Brain pericyte (primary cell): ENCODE results near the gene TCP11L1.
A peak's percentile ranks its signal among the peaks of the same experiment; 100 is the strongest.

Experiments used
- DNase-seq: peaks from one replicate; pipeline ENCODE4 v3.0.0-alpha.2; 2012; ENCODE audit warnings: low read depth, low spot score

The TCP11L1 gene, protein sequence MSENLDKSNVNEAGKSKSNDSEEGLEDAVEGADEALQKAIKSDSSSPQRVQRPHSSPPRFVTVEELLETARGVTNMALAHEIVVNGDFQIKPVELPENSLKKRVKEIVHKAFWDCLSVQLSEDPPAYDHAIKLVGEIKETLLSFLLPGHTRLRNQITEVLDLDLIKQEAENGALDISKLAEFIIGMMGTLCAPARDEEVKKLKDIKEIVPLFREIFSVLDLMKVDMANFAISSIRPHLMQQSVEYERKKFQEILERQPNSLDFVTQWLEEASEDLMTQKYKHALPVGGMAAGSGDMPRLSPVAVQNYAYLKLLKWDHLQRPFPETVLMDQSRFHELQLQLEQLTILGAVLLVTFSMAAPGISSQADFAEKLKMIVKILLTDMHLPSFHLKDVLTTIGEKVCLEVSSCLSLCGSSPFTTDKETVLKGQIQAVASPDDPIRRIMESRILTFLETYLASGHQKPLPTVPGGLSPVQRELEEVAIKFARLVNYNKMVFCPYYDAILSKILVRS

DNA sequence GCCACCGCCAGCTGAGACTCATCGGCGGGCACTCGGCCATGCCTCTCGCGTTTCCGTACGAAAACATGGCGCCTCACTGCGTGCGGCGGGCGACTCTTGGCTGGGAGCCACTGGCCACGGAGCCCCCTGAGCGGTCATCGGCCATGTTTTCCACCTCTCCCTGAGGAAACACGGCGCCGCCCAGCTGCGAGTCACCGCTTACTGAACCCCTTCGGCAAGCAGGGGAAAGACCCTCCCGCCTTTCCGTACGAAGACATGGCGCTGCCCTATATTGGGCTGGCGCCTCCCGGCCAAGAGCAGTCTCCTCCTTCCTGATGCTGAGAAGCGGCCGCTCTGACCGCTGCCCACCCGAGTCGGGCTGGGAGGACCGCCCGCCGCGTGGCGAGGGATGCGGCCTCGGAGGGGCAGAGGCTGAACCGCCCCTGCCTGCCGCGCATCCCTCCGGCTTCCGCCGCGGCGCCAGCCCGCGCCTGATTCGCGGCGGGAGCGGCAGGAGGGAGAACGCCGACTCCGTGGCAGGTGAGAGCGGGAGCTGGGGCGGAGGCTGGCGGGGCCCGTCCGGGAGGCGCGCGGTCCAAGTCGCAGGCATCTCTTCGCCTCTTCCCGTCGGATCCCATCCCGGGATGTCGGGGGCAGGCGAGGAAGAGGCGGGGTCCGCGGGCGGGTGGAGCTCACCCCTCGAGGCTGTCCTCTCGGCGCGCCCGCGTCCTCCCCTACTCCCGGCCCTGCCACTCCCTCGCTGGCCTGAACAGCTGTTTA, at the start of gene TCP11L1:
Gene TCP11L1 (plus strand): TSS at position 299 of the 759 bp plus-strand sequence. CDS start 4,202 bp downstream, outside the sequence.
- DNase-seq: peak; percentile 93

DNA sequence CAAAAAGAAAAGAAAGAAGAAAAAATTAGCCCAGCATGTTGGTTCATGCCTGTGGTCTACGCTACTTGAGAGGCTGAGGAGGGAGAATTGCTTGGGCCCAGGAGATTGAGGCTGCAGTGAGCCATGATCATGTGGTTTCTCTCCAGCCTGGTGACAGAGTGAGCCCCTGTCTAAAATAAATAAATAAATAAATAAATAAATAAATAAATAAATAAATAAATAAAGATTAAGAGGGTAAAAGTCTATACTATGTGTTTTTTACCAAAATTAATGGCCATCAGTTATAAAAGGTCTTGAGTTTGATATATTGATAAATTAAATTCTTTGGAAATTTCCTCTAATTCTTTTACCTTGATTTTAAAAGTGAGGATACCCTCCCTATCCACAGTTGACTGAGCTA, 48.9 kb upstream of the TCP11L1 start:
- no peak for DNase-seq

DNA sequence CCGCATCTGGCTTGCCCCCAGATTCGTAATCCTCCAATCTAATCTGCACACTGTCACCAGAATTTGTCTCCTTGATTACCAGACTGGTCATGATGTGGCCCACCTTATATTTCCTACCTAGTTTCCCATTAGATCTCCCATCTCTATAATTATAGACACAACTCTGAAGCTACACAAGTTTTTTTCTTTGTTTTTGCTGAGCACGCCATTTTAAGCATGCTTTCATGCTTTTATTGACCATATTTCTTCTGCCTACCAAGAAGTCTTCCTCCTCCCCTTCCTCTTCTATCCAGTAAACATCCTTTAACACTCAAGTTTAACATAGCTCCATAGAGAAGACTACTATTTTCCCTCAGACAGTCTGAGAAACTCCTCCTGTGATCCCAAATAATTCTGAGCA, 47.9 kb upstream of the TCP11L1 start:
- DNase-seq: no peak

DNA sequence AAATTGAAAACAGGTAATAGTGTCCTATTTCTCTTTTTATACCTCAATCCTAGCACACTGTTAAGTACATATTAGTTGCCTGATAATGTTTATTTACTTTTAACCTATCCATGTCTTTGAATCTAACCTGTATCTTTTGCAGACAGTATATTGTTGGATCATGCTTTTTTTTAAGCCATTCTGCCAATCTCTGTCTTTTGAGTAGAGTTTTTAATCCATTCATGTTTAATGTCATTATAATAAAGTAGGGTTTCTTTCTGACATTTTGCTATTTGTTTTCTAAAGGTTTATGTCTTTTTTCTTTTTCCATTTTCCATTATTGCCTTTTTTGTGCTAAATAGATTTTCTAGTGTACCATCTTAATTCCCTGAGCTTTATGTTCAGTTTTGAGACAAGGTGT, 47.5 kb upstream of the TCP11L1 start:
- DNase-seq: no peak

DNA sequence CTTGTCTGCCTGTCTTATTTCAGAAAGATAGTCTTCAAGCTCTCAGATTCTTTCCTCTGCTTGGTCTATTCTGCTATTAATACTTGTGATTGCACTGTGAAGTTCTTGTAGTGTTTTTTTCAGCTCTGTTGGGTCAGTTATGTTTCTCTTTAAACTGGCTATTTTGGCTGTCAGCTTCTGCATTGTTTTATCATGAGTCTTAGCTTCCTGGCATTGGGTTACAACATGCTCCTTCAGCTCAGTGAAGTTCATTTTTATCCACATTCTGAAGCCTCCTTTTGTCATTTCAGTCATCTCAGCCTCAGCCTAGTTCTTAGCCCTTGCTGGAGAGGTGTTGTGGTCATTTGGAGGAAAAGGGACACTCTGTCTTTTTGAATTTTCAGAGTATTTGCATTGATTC, 39.2 kb upstream of the TCP11L1 start:
- no peak for DNase-seq

DNA sequence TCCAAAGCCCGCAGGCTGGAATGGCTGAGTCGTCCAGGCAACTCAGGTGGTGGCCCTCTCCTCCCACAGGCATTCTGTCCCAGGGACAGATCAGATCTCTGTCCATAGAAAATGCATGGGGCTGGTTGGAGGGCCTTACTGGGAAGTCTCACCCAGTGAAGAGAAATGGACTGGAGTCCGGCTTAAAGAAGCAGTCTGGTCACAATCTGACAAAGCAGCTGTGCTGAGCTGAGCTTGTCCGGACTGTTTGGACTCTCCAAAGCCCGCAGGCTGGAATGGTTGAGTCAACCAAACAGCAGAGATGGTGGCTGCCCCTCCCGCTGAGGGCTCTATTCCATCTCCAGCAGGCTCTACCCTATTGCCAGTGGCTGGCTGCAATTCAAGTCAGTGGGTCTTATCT, 38.1 kb upstream of the TCP11L1 start:
- no peak for DNase-seq

DNA sequence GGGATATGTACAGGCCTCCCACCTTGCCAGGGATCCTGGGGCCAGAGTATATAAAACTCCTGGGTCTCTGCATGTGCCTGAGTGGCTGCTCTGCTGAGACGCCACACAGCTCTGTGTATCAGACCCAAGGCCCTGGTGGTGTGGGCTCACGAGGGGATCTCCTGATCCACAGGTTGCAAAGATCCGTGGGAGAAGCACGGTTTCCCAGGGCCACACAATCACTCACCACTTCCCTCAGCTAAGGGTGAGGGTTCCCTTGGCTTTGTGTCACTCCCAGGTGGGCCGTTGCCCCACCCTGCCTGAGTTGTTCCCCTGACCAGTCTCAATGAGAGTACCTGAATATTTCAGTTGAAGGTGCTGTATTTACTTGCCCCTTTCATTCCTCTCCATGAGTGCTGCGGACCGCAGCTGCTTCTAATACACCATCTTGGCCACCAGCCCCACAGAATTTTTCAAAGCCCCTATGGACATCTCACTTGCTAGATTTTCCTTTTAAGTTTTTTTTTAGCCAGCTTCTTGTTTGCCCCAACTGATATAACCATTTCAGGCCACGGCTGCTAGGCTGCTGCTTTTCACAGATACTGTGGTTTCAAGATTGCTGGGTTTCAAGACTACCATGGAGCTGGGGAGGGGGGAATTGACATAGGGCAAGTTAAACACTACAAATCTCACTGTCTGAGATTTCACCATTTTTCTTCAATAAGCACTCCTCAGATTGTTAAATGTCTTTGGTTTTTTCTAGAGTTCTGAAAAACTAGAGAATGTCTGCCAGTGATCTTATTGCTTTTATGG, 37.4 kb upstream of the TCP11L1 start:
- DNase-seq: no peak

DNA sequence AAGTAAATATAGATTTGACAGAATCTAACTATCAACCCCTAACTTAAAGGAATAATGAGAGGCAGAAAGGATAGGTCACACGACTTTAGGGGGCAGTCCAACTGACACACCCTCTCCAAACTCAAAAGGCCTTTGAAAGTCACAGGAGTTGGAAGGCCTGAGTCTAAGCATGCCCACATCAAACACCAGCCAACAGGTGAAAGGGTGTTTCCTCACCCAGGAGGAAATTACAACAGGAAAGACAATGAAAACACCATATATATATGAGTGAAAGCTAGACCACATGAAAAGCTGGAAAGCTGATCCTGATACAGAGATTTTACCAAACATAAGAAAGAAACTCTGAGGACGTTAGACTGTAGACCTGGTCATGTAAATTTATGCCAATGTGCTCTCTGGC, 34.2 kb upstream of the TCP11L1 start:
- no peak for DNase-seq

DNA sequence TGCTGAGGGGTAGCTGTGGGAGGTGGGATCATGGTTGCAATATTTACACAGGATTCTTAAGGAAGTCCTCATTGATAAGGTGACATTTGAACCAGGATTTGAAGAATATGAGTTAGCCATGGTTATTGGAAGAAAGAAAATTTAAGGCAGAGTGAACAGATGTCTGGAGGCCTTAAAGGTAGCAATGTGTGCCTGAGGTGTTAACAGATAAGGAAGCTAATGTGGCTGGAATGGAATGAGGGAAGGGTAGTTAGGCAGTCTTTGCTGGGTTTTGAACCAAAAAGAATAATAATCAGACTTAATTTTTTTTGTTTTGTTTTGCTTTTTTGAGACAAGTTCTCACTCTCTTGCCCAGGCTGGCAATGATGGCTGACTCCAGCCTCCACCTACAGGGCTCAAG, 33.4 kb upstream of the TCP11L1 start:
- DNase-seq: no peak

DNA sequence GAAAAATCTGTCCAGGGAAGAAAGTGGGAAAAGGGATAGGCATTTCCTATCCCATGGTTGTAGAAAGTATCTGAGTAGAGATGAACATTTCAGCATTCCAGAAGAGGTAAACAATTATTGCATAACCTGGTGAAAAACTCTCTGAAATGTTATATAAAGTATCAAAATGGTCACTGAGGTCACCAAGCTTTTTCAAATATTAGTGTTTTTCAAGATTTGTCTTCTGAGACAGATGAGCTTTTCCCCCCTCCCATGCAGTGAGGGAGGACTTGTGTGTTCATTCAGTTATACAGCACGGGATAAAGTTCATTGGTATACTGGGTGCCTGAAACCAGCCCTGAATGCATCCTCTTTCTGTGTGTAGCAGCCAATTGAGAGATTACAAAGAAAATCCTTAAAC, 25.6 kb upstream of the TCP11L1 start:
- no peak for DNase-seq

DNA sequence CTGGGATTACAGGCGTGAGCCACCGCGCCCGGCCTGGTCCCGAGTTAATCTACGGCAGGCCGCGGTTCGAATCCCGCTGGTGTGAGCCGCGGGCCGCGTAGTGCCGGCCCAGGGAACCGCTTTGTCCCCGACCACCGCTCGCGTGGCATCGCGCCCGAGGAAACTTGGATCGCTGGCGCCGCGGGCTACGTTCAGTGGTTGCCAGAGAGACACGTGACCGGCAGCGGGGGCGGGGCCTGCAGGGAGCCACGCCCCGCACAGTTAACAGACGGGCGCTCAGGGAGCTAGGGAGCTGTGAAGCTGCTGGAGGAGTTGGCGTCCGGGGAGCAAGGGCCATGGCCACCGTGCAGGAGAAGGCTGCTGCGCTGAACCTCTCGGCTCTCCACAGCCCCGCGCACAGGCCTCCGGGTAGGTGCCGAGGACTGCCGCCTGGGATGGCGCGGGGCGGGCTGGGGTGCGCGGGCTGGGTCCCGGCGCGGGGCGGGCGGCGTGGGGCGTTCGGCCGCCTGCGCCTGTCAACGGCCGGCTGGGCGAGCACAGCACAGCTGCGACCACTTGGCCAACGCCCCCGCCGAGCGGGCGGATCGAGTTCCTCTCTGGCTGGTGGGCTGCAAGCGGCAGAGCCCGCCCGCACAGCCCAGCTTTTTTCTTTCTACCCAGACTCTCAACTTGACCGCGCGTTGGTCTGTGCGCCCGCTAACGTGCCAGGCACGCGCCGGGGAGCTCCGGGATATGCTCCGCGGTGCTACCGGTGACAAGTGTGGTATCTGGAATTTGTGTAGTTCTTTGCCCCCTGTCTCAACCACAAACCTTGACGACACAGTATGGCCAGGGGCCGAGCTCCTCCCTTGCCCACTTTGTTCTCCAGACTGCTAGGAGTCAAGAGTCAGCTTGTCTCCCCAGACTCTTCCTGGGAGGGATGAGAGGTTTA, 23.5 kb upstream of the TCP11L1 start, which contains the start of gene DEPDC7:
Gene DEPDC7 (plus strand): TSS at position 258 of the 931 bp plus-strand sequence. CDS start 78 bp downstream, at position 336.
- peak; percentile 57 for DNase-seq

DNA sequence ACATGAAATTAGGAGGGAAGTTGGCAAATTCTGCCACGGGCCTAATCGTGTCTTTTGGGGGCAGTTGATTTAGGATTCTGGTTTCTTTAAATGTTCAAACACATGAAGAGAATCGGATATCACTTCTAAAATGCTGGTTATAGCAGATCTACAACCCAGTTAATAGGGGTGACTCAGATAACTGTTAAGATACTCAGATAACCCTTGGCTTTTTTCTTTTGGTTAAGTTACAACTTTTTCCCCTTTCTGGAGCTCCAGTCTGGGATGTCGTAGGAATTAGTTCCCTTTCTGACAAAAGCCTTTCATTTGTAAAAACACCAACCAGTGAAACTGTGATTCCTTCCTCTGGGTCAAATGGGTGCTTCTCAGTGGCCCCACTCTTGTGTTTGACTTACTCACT, 22.7 kb upstream of the TCP11L1 start:
- no peak for DNase-seq

DNA sequence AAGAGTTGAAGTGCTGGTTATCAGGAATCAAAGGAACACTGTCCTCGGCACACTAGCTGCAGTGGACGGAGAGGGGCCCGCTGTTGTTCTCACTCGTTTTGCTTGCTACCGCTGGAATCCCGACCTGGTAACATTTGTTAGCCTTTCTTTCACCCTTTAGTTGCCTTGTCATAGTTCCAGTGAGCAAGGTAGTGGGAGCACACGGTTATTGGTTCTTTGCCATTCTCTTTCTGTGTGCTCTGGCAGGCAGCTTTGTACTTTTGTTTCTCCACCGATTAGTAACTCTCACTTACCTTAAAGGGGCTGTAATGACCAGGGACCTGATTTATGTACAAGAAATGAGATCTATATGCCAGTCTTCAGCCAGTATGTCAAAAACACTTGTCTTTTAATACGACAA, 21.9 kb upstream of the TCP11L1 start:
- no peak for DNase-seq

DNA sequence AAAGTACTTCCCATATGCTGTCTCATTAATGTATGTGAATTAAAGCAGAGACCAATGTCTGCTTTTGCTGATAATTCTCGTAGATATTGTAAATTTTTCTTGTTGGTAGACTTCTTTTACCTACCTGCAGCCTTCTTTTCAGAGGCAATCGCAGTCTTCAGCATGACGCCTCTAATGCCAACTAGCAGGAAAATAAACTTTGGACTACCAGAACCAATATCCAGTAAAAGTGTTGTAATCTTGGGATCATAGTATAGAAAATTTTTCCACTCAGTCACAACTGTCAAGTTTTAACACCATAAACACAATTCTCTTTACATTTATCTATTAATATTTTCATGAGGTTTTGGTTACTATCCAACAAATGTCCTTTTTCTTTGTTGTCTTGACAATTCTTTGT, 21.4 kb upstream of the TCP11L1 start:
- DNase-seq: no peak

DNA sequence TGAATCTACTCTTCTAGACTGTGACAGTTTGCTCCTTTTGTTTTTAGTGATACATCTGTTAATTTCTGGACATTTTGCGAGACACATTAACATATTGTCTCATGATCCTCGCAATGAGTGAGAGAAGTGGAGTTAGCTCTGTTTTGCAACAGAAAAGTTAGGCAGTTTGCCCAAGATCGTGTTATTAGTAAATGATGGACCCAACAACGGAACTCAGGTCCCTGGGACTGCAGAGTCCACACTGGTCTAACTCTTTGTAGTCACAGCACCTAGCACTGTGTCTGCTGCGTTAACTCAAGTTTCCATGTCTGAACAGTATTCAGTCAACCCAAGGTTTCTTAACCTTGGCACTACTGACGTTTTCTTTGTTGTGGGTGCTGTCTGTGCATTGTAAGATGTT, 20.5 kb upstream of the TCP11L1 start:
- DNase-seq: no peak

DNA sequence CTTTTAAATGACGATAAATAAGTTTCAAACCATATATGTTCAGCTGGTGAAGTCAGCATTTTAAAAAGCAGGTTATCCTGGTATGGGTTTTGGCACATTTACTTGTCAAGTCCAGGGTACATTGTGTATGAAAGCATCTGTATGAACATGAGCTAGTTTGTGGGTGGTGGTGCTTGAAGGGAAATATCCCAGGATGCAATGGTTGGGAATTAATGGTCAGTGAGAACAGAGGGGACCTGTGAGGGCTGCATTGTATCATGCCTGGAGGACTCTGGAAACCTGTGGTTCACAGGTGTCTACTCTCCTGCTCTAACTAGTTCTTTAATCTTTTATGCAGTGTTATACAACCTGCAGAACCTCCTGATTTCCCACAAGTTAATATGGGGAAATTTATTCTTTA, 17.9 kb upstream of the TCP11L1 start:
- no peak for DNase-seq

DNA sequence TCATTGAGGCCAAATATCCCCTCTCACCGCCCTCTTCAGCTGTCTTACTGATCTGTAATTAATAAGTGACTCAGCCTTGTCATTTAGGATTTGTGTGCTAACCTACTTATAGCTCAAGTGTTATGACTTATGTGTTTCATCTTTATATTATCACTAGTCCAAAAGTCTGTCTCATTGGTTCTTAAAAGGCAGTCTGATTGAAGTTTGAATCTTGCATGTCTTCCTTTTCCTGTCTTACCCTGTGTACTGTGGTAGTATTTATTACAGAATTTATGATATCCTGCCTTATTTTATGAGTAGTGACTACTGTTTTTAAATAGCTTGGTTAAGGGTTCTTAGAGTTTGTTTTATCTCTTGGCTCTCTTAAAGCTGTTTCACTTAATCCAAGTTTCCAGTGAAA, 17.4 kb upstream of the TCP11L1 start:
- DNase-seq: no peak

DNA sequence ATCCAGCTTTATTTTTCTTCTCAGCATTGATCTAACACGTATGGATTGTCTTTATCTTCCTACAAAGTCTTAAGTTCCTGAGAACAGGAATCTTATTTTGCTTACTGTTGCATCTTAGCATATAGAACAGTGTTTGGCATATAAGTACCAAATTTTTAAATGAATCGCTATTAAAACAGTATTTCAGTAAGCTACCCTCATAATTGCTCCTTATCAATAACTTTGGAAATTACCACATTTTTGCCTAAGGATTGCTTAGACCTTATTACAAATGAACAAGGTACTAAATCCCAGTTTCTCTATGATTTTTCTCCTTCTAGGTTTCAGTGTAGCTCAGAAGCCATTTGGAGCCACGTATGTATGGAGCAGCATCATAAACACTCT, 14.0 kb upstream of the TCP11L1 start:
- DNase-seq: no peak

DNA sequence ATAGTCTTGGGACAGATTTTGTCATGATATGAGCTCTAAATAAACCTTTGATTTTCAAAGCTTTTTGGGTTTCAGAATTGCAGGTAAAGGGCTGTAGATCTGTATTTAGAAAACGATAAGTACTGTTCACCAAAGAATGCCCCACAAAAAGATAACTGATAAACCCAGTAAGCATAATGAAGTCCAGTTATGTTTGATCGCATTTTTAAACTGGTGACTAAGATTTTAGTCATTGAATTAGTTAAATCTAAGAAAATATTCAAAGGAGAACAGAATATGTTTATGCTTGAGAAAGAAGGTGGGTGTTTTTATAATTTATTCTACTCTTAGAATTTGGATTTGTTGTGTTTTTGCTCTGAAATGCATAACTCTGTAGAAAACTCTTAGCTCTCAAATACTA, 12.1 kb upstream of the TCP11L1 start:
- no peak for DNase-seq

DNA sequence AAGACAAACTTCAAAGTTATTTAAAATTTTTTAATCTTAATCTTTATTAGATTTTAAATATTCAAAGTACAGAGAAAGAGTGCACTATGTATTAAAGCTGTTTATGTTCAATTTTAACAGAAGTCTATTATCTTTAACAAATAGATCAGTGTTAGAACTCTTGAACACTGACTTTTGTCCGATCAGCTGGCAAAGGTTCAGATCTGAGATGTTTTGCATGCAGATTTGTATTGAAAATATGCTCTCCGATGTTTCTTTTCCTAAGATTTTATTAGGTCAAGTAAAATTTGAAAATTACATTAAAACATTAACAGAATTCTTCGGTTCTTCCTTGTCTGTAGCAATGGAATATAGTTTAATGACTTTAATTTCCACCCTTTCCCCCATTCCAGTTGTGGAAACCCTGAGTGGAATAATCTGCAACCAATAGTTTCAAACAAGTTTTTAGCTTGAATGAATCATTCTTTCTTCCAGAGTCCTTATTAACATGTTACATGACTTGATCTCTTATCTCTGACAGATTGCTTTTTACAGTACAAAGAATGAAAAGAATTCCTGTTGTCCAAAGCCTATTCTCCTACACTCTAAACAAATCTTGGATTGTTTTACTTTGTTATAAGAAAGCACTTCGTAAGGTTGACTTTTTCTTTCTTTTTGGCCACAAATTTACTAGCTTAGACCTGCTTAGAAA, 11.4 kb upstream of the TCP11L1 start:
- DNase-seq: no peak
